ENCODE data around the gene ODC1.

GRCh38 chr2:10422732-10423399, 25.3 kb downstream of the ODC1 start:
- no peak for TF ChIP-seq CTCF (IDR thresholded peaks at IDR 0.05)
- no peak for TF ChIP-seq POLR2A (IDR thresholded peaks at IDR 0.05)
